SIG-M5 (cell line): ENCODE data around the gene C2orf81.
"Not testable (repeated sequence)": the region's sequence is repeated elsewhere in the genome, so short reads cannot be mapped to it uniquely, and the experiment has no call there.

Experiments used
- DNase-seq: peaks from one replicate; lab custom pipeline; 2025; lab: John Stamatoyannopoulos, UW

The C2orf81 gene

DNA sequence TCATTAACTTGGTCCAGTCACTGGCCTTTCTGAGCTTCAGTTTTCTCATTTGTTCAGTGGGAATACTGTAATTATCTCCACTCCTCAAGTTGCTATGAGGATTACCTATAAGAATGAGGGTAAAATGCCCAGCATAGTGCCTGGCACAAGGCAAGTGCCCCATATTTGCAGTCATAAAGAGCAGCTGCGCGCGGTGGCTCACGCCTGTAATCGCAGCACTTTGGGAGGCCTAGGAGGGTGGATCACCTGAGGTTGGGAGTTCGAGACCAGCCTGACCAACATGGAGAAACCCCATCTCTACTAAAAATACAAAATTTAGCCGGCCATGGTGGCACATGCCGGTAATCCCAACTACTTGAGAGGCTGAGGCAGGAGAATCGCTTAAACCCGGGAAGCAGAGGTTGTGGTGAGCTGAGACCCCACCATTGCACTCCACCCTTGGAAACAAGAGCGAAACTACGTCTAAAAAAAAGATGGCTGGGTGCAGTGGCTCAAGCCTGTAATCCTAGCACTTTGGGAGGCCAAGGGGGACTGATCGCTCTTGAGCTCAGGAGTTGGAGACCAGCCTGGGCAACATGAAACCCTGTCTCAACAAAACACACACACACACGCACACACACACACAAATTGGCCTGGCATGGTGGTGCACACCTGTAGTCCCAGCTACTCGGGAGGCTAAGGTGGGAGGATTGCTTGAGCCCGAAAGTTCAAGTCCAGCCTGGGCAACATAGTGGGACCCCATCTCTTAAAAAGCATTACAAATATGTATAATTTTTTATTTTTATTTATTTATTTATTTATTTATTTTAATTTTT is 21.3 kb upstream of the C2orf81 start:
- not testable (repeated sequence) for DNase-seq

DNA sequence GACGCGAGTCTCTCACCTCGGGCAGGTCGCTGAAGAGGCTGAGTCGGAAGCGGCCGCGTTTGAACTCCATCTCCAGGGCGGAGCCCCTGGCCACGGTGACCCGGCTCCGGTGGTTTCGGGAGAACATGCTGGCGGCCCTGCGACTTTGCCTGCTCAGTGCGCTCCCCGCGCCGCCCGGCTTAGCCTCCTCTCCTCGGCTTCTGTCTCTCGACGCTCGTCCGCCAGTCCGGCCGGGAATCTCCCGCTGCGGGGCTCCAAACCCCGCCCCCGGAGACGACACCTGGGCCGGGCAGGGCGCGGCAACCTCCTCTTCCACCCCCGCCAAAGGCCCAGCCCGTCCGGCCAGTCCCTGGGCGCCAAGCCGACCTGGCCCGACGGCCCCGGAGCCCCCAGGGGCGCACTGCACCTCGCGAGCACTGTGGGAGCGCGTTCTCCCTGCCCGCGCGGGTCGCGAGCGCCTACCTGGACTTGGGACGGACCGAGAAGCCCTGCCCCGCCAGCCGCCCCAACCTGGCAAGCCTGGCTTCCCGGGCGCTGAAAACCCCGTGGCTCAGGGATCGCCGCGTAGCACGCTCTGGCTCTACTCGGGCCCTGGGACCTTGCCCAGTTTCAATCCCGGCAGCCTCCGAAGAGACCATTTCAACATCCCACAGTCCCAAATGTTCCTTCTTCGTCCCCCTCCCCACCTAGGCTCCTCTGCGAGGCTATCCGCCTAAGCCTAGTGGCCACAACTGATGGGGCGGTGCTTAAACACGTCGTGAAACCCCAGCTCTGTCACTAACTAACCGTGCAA is 20.5 kb upstream of the C2orf81 start, which contains the start of gene RTKN:
Gene RTKN (minus strand): TSS at position 248 of the 793 bp plus-strand sequence. CDS start 121 bp downstream, at position 127.
- DNase-seq = no peak

DNA sequence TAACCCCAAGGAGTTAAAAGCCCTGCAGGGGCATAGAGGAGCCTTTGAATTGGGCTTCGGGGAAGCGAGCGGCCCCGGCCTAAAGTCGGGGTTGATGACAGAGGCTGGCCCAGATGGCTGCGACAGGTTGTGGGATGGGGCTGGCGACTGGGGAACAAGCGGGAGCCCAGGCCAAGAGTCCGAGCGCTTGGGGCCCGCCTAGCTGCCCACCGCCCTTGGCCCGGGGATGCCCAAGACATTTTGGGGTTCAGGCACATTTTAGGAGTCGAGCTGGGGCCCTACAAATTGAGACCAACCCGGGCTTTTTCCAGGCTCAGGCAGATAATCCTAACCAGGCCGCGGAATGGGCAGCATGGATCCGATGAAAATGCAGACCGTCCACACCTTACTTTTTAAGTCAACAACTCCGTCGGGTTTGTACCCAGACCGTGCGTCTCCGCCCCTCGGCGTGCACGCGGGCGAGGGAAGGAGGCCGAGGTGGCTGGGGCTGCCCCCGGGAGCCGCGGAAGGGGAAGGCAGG is 19.8 kb upstream of the C2orf81 start:
- no peak for DNase-seq

DNA sequence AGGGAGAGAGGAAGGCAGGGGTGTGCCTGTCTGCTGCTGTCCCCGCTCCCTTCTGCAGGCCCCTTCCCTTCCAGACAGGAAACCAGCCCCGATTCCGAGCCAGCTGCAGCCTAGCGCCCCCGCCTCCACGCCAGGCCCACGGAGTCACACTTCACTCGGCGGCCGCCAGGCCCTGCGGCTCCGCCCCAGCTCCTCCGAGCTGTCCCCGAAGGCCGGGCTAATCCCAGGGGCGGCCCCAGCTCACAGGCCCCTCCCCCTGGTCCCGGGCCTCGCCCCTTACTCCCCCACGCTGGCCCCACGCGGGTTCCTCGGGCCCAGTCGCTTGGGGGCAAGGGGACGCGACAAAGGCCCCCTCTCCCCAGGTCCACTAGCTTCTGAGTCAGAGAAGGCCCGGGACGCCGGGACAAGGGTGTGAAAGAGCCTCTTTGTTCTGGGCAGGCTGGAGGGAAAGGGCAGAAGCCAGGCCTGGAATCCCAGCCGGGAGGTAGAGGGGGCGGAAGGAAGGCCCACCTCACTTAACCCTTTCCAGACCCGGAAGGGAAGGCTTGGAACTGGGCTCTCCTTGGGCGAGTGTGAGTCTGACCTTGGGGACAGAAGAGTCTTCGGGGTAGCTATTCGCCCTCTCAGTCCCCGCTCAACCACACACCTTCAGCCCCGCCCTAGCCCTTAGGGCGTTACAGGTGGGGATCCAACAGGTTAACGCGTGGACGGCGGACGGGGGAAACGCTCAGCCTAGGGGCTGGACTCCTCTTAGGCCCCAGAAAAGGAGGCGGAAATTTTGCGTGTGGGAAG is 19.2 kb upstream of the C2orf81 start:
- no peak for DNase-seq

DNA sequence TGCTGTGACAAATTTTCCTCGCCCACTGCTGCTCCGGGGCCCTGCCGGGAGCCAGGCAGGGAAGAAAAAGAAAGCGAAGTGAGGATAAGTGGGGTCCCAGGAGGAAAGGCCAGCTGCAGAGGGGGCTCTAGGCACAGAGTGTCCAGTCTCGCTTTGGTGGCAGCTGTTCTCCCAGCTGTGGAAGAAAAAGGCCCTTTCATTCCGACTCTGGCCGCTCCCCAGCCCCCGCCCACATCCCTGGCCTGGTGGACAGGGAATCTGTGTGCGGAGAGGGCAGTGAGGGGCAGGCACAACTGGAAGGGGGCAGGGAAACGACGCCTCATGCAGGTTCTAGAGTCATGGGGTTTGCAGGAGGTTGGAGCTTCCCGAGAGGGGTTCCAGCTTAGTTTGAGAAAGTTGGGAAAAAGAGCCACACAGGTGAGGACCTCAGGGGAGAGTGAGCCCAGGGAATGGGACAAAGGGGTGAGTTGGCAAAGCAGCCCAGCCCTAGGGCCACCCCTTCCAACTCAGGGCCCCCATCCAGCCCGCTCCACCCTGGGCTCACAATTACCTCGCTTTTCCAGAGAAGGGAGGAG is 18.5 kb upstream of the C2orf81 start:
- no peak for DNase-seq

DNA sequence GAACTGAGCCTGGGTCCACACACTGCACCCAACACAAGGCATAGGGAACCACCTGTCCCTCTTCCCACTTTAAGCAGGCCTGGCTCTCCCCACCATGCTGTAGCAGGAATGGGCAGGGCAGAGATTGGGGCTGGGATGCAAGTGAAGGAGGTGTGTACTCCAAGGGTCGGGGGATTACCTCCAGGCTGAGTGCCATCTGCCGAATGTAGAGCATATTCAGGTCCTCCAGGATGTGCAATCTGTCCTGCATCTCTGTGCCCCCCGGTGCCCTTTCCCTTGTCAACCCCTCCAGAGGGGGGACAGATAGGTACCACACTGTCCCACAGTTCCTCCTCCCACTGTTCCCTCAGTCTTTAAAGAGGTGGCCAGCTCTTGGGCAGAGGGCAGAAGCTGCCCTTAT is 18.0 kb upstream of the C2orf81 start:
- DNase-seq = no peak

DNA sequence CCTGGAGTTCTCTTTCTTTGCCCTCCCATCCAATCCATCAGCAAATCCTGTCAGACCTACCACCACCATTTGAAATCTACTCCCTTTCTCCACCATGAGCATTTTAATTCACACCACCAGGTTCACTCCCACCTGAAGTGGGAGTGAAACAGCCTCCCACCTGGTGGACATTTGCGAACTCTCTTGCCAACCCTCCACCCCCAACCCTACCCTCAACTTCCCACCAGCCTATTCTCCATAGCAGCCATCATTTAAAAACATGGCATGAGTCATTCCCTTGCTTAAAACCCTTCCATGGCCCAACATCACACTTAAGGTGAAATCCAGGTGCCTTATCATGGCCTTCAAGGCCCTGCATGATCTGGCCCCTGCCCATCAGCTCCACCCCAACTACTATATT is 16.8 kb upstream of the C2orf81 start:
- DNase-seq = no peak

DNA sequence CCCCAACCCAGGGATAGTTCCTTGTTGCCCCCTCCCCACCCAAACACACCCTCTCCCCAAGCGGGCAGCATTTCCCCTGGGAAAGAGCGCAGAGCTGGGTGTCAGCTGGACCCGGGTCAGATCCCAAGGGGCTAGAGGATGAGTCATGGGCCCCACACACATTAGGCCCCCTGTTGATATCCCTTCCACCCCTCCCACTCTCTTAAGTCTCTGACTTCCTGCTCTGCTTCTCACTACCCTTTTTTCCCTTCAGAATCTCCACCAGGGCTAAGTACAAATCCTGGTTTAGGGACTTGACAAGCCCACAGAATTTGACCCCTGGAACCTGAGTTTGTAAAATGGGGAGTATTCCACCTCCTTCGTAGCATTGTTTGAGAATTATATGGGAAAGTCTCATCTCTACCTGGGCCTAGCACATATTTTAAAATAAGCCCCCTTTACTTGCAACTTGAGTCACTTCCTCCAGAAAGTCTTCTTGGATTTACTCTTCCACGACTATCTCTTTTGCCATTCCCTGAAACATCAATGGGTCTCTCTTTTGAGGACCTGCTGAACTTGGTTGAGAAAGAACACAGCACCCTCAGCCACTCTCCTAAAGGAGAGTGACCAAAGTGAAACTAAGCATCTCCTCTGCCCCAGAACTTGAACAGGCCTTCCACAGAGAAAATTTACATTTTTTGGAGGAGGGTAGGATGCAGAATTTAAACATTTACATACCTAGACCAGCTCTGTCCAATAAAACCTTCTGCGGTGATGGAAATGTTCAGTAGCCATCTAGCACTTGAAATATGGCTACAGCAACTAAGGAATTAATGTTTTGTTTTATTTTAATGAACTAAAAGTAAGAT is 15.7 kb upstream of the C2orf81 start:
- no peak for DNase-seq

DNA sequence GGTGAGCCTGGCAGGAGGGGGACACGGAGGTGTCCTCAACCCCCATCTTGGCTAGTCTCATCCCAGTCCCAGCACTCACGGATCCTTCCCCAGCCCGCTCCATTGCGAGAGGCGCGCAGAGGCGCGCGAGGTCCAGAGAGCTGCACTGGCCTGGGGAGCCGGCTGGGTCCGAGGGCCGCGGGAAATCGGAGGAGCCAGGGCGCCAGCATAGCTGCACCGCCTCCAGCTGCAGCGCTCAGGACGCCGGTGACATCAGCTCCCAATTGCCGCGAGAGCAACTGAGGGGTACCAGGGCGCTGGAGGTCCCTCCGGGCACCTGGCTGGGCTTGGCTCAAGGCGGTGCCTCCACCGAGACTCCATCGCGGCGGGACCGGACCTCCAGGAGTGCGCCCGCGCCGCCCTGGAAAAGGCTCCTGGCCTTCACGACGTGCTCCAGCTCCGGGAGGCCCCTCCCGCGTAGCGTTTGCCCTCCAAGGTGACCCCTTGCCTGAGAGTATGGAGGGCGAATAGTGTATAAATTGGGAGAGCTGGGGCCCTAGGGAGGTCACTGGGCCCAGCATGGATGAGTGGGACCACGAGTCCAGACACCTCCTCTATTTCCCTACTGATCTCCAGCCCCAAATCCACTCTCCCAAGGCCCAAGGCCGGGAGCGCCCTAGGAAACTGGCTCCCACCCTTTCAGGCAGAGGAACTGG is 14.8 kb upstream of the C2orf81 start:
- DNase-seq = no peak

DNA sequence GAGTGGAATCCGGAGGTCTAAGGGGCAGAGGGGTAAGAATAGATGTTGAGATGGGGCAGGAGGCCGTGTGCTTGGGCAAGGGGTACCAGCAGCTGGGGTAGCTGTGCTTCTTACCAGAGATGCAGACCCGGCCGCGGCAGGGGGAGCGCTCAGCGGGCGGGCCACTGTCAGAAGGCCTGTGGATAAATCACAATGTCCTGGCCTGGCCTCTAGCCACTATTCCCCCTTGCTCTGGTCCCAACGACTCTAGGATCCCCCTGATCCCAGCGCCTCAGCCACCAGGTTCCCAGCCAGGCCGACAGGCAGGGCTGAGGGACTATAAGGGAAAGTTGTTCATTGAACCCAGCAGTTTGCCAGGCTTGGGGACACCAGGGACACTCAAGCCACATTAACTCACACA is 9.1 kb upstream of the C2orf81 start:
- no peak for DNase-seq

DNA sequence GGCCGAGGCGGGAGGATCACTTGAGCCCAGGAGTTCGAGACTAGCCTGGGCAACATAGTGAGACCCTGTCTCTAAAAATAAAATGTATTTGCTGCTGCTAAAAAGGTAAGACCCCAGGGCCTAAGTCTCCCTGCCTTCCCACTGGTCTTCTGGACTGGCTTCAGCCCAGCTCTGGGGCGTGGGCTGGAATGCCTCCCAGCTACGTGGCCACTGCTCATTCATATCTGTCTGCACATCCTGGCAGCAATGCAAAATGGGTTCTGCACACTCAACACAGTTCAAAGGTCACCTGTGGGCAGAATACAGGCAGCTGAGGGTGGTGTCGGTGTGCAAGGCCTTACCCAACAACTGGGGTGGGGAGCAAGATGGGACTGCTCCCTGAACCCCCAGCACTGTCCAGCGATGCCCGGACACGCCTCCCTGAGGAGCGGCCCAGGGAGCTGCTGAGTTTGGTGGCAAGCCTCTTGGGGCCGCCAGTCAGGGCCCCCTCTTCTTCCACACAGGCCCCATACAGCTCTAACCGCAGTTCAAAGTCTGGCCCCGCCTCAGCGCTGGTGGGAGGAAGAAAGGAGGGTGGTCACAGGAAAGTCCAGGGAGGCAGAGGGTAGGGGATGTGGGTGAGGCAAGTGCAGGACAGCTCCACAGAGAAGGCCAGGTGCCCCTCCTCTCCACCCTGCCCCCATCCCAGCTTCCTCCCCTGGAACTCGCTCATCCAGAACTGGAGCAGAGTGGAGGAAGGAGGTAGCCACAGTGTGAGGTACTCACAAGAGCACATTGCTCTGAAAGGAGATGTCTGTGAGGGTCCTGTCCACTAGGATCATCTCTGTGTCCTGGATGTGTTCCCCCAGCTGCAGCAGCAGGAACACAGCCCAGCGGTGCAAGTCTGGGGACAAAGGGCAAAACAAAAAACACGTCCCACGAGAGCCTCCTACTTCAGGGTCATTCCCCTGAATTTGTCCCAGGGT is 8.3 kb upstream of the C2orf81 start:
- DNase-seq = no peak

DNA sequence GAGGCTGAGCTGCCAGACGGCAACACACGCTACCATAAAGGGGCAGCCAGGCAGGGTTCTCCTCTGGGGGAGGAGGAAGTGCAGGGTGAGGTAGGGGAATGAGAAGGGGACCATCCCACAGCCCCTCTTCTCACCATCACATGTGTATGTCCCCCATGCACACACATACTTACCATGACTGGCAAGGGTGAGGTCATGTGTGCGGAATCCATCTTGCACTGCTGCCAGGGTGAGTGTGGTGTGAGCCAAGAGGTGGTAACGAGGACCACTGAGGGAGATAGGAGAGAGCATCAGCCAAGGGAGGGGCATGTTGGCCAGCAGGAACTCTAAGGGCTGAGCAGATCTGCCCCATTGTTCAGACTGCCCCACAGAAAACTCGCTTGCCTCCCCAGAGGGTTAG is 7.3 kb upstream of the C2orf81 start:
- no peak for DNase-seq

DNA sequence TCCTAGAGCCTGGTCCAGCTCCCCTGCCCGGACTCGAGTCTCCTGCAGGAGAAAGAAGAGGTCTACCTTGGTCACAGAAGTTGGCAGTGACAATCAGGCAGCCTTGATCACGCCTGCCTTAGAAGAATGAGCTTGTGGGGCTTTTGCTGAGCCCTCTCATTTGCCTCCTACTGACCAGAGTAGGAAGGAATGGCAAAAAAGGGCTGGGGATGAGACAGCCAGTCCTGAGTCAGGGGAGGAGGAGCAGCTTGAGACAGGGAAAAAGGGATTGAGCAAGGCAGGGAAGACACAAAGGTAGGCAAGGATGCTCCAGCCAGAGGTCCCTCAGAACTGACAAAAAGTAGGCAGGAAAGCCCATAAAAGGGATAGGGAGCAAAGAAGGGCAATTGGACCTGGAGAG is 6.1 kb upstream of the C2orf81 start:
- no peak for DNase-seq

DNA sequence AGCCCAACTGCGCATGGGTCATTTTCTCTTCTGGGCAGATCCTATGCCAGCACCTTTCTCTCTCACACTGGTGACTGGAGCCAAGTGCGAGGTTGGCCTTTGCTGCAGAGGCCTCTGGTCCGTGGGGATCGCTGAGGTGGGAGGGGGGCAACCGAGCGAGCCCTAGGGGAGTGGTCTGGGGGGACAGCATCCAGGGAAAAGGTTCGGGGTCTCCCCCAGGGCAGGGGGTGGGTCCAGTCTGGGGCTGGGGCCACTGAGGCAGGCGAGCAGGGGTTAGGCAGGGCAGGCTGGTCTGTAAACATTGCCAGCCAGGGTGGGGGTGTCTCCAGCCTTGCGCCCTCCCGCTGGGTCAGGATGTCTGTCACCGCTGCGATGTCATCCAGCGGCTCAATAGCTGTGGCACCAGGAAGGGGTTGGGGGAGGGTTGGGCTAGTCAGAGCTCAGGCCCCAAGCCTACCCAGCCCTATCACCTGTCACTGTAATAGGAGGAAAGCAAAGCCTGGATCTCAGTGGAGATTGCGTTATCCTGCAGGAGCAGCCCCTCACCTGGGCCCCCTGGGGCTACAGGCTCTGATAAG is 4.9 kb upstream of the C2orf81 start:
- DNase-seq = no peak

DNA sequence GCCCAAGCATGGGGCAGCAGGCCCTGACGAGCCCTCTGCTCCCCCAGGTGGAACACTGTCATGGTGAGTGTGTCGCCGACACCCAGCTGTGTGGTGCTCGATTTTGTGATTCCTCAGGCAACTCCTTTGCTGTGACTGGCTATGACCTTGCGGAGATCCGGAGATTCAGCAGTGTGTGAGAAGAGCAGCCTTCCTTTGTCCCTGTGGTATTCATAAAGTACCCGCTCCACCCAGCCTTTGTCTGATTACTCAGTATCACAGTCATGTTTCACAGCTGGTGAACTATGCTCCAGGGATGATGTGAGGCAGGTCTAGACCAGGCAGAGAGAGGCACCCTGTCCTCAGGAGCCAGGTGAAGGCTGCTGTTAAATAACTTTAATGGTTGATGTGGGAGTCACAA is 4.1 kb upstream of the C2orf81 start:
- no peak for DNase-seq

DNA sequence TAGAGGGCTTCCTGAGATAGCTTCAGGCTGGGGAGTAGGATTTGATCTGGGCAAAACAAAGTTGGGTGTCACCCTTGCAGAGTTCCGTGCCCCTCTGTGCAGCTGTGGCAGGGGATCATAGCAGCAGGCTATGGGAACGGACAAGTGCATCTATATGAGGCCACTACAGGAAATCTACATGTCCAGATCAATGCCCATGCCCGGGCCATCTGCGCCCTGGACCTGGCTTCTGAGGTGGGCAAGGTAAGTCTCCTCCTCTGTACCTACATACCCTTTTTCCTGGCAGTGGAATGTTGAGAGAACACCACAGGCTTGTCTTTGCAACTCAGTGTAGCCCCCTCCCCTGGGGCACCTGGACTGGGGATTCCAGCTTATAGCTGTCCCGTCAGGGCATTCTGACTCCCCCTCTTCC is 3.6 kb upstream of the C2orf81 start:
- DNase-seq = no peak

DNA sequence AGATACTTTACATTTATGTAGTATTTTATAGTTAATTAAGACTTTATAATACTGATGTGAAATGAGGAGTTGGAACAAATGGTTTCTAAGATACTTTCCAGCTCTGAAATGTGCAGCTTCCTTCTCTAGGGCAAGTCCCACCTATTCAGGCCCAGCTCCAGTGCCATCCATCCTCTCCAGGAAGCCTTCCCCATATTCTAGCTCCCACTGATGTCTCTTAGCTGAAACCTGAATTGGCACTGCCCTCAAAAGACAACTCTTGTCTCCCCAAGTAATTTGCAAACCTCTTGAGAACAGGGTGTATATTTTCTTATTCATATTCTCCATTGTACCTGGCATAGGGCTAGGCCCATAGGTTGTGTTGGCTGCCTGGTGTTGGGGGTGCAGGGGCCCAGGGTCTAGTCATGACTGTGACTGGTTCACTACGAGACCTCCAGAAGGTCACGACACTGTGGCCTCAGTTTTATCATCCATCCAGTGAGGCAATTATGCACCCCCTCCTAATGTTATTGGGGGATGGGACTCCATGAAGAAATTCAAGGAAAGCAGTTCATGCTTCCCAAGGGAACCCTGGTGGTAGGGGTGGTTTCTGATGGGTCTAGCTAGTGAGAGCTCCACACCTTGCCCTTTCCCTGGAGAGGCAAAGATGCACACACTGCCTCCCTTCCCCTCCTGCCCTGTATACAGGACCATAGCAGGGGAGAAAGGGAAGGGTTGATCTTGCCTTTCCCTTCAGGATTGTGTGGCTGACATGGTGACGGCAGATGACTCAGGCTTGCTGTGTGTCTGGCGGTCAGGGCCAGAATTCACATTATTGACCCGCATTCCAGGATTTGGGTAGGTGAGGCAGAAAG is 2.9 kb upstream of the C2orf81 start:
- DNase-seq = no peak
